LNCAP (cell line): ENCODE results near the gene PTPN14.

Experiments
- TF ChIP-seq, protein P1 (sequence below): fragments of 450-650 bp; IDR thresholded peaks from 2 replicates; pipeline ENCODE4 v1.5.1; 2017; ENCODE audit warnings: mild to moderate bottlenecking

Gene PTPN14

DNA sequence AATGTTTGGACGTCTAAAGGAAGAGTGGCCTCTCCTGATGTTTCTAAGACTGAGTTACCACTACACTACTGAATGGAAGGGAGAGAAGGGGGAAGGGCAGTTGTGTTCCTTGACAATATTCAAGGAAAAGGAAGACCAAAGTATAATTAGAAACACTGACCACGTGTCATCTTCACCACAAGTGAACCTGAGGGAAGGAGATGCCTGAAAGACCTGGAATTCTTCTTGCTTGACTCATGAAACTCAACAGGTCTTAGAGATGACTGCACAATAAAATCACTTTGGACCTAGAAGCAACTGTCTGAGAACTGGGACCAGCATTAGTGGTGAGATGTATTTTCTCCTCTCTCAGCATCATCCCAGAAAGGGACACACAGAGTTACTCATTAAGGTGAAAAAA, 56.7 kb downstream of the PTPN14 start:
- TF ChIP-seq, protein P1, sequence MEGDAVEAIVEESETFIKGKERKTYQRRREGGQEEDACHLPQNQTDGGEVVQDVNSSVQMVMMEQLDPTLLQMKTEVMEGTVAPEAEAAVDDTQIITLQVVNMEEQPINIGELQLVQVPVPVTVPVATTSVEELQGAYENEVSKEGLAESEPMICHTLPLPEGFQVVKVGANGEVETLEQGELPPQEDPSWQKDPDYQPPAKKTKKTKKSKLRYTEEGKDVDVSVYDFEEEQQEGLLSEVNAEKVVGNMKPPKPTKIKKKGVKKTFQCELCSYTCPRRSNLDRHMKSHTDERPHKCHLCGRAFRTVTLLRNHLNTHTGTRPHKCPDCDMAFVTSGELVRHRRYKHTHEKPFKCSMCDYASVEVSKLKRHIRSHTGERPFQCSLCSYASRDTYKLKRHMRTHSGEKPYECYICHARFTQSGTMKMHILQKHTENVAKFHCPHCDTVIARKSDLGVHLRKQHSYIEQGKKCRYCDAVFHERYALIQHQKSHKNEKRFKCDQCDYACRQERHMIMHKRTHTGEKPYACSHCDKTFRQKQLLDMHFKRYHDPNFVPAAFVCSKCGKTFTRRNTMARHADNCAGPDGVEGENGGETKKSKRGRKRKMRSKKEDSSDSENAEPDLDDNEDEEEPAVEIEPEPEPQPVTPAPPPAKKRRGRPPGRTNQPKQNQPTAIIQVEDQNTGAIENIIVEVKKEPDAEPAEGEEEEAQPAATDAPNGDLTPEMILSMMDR, result no peak

DNA sequence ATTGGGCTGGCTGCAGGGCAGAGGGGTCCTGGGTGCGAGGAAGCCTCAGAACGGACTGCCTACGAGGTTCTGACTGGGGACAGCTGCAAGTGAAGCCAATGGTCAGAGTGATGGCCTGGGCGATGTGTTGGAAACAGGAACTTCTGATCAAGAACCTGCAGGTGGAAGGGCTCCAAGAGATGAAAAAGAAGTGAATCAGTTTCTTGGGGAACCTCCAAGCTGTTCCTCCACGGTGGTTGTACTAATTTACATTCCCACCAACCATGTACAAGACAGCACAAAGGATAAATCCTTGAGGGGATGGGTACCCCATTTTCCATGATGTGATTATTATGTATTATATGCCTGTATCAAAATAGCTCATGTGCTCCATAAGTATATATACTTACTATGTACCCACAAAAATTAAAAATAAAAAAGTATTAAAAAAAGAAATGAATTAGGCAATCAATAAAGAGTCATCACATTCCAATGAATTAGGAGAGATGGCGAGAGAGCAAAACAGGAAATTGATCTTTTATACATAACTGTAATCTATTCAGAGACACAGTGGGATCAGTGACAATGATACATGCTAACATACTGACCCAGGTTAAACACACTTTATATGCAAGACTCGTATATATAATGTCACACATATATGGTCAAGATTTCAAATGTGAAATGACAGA, 58.1 kb downstream of the PTPN14 start:
- TF ChIP-seq, protein P1, result no peak

DNA sequence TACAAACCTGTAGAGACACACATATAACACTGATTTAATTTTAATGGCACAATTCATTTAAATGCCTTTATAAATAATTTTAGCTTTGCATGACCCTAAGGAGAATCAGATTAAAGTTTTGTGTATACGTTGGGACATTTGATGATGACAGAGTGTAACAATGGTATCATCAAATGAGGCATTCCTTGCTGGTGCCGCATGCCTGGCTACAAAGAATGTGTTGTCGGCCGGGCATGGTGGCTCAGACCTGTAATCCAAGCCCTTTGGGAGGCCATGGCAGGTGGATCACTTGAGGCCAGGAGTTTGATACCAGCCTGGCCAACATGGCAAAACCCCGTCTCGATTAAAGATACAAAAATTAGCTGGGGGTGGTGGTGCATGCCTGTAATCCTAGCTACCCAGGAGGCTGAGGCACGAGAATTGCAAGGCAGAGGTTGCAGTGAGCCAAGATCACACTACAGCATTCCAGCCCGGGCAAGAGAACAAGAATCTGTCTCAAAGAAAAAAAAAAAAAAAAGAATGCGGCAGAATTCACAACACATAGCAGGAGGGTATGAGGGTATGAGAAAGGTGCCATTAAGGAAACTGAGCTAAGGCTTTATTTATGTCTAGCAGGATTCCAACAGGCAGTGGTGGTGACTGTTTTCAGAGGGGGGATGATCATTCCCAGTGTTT, 58.9 kb downstream of the PTPN14 start:
- TF ChIP-seq, protein P1, result no peak

DNA sequence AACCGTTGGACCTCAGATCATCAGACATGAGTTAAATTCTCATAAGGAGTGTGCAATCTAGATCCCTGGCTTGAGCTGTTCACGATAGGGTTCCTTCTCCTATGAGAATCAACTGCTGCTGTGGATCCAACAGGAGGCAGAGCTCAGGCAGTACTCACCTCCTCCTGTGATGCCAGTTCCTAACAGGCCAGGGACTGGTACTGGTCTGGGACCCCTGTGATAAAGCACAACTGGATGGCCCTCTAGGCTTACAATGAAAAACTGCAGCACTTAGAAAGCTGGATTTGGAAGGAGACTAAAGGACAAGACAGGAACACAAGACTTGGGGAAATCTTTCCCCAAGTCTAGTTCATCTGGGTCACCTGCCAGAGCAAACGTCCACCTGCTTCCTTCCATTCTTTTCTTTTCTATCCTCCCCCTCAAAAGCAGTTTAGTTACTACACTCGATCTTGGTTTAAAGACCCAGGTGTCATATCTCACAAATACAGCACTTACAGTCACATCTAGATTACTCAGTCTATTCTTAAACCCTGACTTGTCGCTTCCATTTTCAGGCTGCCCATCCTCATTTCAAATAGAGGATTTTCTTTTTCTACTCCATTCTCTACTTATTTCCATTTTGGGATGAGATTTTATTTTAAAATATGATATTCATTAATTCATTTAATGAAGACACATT, 59.8 kb downstream of the PTPN14 start:
- TF ChIP-seq, protein P1, result no peak

DNA sequence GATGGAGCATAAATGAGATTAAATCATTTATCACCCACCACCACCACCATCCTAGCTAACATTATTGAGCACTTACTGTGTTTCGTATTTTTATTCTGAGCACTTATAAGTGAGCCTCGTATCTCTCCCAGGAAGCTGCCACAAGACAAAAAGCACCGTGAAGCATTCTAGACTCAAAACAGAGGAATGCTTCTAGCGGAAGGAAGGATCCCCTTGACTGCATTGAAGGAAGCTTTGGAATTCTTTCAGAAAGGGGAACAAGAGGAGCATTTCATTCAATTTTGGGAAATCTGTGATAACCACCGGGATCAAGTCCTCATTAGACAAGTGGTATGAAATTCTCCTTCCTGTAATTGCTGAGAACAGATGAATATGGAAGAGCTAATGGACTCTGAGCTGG, 66.3 kb downstream of the PTPN14 start:
- TF ChIP-seq, protein P1, result no peak

DNA sequence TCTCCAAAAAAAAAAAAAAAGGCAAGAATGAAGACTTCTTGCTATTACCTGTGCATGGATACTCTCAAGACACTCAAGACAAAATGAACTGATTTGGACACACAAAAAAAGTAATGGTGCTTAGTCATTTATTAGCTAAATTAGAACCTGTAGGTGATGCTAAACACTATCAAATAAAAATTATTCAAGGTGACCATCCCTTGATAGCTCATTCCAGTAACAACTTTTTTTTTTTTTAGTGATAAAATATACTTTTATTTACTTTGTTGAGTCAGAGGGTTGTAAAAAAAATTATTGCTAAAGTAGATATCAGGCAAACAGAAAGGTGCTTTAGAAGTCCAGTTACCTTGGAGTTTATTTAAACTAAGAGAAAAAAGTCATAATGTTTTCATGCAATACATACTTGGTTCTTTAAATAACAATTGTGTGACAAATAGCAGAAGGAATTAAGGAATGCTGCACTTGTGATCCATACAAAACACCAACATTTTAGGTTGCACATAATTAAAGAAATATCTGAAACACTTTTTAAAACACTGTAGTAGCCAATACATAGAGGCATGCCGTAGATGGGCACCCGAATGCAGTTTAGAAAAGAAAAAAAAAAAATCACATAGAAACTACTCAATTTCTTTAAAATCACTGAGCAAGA, 69.3 kb downstream of the PTPN14 start:
- TF ChIP-seq, protein P1, result peak; percentile 57; the same call in 1 of the 2 replicates
